ENCODE data around the gene CNTN5.

The CNTN5 gene

DNA sequence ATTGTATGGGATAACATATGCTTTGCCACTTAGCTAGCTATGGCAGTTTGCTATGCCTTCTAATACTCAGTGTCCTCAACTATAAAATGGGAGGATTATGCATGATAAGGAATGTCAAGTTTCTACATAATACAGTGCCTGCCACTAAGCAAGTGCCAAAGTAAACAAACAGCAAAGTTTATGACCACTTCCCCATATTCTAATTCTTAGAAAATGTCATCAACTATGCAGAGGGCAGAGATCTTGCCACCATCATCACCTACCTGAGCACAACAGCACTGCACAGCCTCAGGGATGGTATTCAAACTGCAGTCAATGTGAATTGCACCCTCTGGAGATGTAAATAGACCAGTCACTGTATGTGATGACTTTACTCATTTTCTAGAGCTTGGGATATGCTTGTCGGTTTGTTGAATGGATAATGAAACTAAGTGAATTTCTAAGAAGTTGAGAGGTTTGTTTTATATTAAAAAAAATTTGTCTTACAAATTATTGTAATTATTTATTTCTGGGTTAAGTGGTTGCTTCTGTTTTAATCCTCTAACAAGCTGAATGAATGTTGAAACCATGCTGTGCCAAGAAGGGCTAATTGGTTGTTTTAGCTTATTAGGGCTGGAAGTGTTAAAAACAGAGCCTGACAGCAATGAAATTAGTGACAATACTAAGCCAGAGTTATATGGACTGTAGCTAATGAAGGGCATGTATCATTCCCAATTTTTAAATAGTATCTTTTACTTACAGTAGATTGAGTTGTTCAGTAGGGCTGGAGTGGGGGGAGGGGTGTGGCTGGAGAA is 398.4 kb downstream of the CNTN5 start:
- no peak for DNase-seq

DNA sequence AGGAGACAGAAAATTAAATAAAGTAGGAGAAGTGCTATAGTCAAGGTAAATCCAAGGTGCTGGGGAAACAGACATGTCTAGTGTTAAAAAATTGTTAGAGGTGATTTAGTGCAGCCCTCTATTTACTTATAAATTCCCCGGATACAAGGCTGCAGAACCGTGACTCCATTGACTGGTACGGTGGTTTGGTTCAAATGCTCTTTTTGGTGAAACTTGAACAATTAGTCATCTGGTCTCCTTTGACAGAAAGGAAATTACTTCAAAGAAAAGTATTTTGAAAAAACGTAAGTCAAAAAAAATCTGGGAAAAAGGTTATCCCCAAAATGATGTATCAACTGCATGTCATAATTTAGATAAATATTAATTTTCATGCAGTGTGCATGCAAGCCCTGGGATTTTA is 399.2 kb downstream of the CNTN5 start:
- DNase-seq, result no peak

DNA sequence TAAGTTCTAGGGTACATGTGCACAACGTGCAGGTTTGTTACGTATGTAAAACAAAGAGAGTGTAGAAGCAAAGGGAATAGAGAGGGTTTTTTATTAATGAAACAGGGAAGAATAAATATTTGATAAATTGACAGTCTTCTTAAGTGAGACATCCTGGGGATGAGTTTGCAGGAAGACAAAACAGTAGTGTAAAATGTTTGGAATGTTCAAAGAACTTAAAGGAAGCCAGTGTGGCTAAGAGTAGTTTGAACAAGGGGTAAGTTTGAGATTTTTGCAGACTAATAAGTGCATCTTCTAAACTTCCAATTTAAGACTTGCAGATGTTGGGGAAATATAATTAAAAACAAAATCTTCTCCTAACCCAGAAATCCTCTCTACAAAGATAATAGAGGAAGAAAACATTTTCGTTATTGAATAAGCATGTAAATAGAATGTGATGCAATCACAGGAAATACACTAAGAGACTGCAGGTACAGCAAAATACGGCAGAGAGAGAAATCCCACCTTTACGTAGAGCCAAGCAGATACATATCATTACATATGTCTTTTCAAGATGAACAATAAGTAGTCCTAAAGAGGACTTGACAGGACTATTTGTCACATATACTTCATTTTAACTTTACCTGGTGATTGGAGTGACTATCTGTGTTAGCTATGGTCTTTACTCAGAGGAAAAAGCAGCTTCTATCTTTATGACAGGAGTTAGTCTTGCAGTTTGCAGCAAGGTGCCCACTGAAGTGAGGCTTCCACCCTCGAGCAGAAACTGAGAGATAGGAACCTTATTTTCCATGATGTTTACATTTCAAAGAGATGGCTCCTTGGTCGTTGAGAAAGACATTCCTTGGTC is 402.1 kb downstream of the CNTN5 start:
- no peak for DNase-seq

DNA sequence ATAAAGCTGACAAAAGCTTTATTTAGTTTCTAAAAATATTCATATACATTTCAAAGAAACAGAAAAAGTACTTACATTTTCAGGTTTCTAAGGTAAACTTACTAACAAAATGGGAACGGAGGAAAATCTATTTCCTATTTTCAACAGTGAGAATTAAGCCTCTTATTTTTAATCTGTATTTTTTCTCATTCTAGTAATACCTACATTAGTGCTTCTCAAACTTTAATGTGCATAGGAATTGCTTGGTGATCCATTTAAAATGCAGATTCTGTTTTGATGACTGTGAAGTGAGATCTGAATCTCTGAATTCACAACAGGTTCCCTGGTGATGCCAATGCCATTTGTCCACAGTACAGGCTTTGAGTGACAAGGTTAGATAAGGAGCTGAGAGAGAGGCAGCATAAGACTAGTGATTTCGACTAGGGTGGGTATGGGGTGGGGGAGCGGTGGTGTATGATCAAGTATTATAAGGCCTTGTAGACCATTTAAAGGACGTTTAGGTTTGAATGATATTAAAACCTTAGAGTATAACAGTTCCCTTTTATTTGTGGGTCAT is 402.8 kb downstream of the CNTN5 start:
- DNase-seq, result no peak

DNA sequence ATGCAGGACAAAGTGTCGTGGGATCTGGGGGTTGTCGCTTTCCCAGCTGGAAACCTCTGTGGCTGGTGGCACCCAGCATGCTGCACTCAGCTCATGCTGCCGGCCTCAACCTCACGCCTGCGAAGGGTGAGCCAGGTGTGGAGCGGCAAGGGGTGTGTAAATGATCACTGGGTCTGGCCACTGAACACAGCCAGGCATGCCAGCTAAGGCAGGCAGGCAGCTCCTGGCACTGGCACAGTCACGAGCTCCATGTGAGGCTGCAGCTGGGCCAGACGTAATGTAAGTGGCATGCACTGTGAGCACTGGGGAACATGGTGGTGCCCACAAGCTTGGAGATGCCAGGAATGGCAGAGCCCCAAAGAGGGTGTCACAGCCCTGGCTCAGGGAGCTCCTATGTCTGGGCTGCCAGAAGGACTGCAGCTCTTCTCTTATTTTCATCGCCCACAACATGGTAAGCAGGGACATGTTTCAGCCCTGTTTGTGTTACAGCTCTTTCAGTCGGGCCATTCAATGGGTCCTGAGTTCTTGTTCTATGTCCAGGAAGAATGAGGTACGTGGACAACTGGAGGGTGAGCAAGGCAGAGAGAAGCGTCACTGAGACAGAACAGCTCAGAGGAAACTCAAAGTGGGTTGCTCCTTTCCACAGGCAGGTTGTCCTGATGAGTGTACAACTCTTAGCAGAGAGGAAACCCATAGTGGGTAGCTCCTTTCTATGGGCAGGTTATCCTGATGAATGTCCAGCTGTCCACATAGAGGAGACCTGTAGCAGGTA is 403.8 kb downstream of the CNTN5 start:
- DNase-seq, result no peak

DNA sequence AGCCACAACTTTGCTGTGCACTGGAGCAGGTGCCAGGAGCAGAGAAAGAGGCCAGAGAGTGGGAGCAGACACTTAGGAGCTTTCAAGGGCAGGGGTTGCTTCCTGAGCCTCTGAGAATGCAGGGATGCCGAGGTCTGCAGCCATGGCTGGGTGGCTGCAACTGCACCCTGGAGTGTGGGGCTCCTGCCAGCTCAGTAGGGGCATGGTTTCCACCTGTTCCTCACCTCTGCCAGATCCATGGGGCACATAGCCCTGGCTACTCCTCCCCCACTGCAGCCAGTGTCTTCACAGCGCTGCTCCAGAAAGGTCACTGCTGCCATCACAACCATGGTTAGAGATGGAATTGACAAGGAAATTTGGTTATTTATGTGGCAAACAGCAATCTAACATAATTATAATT is 404.8 kb downstream of the CNTN5 start:
- DNase-seq, result no peak

DNA sequence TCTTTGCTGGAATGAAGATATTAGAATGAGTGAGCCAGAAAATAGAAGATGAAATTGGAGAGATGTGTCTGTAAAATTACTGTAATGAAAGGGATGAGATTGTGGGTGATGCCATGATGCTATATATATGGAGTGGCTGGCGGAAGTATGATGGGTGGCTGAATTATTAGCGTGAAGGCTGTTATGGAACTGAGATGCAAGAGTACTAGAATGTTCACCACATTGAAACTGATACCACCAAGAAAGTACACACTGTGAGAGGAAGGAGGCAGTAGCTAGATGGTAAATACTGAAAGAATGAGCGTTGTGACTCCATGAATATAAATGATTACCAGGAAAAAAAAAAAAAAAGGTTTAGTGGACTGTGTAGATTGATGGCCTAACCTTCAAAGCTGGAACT is 411.9 kb downstream of the CNTN5 start:
- DNase-seq, result no peak

DNA sequence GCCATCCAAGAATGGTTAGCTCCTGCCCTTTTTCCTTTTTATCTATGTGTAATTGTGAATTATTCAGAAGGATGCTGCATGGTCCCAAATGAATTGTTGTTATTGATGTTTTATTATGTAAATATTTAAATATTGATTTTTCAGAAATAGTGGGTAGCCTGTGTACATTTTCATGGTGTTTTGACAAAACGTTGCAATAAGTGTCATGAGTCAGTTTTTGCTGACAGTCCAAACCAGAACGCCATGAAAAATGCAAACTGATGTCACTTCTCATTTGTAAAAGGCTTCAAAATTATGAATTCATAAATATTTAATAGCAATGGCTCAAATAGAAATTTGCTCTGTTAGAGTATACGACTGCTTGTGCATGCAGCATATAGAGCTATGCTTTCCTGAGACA is 422.5 kb downstream of the CNTN5 start:
- no peak for DNase-seq

DNA sequence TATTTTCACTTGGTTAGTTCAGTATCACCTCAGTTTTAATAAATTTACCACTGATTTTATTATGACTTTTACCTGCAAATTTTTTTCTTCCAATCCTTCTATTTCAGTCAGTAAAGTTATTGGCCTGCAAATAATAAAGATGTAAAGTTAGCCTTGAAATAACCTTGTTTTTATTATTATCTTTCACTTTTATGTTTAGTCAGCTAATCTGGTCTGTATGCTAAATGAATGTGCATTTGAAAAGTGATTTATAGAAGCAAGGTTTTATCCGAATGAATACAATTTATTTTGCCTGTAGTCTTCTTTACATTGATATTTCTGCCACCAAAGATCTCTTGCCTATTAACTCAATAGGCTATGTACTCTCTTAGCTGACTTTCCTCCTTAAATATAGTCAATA is 425.7 kb downstream of the CNTN5 start:
- DNase-seq, result no peak

DNA sequence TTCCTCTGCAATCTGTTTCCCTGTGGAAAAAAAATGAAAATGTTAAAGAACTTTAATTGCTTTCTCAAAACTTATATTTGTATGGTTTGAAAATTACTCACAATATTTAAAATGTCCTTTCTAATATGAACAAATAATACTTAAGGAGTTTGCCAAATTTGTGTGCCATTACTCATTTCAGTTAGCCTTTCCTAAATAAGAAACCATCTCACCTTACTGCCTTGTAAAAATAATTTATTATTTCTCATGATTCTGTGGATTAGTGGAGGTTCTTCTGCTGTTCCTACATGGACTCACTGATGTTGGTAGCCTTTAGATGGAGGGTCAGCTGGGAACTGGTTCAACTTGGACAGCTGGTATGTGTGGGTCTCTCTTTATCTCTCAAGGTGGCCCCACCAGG is 428.6 kb downstream of the CNTN5 start:
- DNase-seq, result no peak

DNA sequence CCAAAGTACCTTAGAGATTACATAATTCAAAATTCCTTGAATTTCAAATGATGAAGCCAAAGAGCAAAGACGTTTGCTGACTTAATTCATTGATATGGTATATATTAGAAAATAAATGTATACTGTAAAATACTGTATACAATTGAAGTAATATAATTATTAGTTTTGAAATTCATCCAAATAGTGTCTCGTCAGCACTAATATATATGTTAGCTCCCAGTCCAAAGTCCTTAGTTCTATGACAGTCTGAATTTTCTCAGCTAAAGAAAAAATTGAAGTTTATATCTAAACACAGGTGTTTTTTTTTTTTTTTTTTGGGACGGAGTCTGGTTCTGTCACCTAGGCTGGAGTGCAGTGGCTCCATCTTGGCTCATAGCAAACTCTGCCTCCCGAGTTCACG is 431.3 kb downstream of the CNTN5 start:
- DNase-seq, result no peak

DNA sequence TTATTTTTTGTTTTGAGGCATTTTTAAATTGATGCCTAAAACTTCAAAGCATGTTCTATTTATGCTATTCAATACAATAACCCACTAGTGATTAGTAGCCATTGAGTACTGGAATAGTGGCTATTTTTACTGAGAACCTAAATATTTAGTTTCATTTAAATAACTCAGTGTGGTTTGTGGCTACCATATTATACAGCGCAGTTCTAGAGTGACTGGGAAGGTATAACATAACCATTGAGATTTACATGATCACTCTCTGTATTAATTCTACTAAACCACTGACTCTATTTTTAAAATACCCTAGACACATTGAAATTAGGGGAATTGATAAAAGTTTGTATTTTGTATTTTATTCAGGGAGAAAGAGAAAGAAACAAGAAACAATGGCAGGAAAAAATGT is 441.2 kb downstream of the CNTN5 start:
- no peak for DNase-seq

DNA sequence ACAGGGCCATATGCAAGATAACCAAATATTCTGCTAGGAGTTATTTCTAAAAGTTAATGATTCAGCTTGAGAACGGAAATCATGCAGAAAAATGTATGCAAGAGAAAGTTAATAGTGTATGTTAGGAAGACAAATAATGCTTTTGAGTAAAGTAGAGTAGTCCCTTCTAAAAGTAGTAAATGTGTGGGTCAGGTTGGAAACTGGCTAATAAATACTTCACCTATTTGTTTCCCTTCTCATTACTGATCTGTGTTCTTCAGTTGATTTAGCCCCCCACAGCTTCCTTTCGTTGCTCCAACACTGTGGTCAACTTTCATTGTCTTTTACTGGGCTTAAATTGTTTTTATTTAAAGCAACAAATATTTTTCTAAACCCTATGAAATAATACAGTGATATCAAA is 444.2 kb downstream of the CNTN5 start:
- DNase-seq, result no peak

DNA sequence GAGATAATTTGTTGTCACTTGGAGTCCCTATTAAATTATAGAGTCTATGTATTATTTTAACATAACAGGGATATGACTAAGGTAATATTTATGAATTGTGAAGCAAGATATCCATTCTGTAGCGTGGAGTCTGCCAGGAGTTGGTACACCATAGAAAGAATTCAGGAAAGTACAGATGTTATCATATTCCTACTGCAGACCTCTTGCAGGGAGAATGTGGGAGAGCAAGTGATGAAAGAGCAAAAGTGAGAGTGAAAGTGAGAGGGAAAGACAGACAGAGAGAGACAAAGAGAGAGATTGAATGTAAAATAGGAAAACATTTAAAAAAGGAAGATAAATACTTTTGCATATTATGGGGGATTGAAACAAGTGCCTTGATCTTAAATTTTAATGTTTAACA is 468.8 kb downstream of the CNTN5 start:
- DNase-seq, result no peak

DNA sequence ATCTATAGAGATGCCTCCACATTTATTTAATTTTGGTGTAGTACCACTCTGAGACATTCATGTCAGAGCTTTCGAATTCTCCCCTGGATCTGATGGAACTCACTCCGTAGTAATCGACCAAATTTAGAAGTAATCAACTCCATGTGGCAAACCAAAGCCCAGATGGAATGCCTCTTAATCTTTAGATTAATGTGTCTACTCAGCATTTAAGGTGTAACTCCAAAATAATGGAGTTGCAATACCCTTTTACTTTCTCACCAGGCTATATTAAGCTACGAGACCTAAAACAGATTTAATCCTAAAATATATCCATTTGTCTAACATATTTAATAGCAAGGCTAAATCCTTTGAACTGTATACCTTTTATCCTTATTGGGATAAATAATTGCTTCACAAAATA is 473.3 kb downstream of the CNTN5 start:
- no peak for DNase-seq

DNA sequence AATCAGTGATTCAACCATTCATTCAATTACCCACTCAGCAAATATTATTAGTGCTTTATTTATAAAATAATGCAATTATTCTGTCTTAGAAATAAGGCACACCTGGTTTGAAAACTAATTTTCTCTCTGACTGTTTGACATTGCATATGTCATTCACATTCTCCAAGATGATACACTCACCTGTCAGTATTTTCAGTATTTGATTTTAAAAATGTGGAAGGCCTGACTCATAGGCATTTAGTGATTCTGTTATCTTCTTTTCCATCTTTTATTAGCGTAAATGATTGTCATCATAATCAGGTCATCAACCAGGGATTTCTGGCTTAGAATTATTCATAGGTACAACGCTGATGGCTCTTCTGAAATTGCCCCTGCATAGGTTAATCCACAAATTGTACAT is 480.9 kb downstream of the CNTN5 start:
- no peak for DNase-seq

DNA sequence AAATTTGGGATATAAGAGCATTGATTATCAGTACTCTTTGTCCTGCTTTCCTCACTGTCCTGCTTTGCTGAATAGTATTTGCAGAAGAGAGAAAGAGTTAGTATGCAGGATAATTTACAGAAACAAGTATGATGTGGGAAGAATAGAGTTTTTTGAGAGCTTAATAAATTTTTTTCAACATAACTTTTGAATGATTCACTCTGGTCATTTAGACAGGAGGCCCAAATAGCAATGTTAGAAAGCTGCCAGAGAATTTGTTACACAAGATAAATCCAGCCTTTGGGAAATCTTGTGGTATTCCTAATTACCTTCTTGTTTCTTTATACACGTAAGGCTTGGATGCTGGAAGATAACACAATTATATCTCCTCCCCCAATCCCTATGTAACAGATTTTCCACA is 484.6 kb downstream of the CNTN5 start:
- no peak for DNase-seq

DNA sequence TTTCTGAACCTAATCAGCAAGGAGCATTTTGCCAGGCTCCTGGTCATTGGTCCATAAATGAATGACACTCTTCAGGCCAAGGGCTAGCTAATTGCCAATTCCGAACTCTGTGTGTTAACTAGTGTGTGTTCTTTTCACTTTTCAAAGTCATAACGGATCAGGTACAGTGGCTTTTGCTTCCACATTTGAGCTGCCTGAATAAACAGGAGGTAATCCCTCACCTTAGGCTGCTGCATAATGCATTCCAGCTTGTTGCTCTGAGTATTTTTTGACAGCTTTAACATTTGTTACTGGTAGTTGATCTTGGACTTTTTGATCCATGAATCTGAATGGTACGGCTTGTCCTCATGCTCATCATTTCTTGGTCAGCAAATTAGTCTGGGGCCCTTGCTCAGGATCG is 485.1 kb downstream of the CNTN5 start:
- no peak for DNase-seq

DNA sequence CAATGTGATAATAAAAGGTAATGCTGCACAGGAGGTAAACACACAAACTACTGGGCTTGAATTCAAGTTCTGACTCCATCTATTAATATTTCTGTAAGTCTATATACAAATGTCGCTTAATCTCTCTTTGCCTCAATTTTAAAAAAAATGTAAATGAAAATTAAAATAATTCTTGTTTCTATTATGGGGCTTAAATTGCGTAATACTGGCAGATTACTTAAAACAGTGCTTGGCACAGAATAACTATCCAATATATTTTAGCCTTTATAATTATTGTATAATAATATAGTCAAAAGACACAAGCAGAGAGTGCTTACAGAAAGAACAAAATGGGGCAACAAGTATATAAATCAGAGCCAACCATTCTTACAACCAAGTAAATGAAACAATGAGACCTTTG is 489.1 kb downstream of the CNTN5 start:
- DNase-seq, result no peak

DNA sequence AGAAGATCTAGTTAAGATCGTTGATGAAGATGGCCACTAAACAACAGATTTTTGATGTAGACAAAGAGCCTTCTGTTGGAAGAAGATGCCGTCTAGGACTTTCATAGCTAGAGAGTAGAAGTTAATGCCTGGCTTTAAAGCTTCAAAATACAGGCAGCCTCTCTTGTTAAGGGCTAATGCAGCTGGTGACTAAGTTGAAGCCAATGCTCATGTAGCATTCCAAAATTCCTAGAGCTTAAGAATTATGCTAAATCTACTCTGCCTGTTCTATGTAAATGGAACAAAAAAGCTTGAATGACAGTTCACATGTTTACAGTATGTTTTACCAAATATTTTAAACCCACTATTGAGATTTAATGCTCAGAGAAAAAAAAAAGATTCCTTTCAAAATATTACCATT is 492.6 kb downstream of the CNTN5 start:
- DNase-seq, result no peak

DNA sequence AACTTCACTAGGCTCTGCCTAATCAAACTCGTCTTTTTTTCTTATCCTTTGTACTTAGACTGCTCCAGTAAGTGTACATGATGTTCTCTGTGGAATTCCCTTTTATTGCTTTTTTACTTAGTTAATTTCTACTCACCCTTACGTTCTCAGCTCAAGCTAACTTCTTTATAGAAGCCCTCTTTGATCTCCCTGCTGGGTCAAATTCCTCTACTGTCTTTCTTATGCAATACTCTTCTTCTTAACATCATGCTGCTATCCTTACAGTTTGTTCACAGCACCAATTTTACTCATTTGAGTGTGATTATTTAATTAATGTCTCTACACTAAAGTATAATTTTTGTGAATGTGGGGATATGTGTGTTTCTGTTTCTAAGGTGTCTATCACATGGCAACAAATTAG is 498.3 kb downstream of the CNTN5 start:
- no peak for DNase-seq

DNA sequence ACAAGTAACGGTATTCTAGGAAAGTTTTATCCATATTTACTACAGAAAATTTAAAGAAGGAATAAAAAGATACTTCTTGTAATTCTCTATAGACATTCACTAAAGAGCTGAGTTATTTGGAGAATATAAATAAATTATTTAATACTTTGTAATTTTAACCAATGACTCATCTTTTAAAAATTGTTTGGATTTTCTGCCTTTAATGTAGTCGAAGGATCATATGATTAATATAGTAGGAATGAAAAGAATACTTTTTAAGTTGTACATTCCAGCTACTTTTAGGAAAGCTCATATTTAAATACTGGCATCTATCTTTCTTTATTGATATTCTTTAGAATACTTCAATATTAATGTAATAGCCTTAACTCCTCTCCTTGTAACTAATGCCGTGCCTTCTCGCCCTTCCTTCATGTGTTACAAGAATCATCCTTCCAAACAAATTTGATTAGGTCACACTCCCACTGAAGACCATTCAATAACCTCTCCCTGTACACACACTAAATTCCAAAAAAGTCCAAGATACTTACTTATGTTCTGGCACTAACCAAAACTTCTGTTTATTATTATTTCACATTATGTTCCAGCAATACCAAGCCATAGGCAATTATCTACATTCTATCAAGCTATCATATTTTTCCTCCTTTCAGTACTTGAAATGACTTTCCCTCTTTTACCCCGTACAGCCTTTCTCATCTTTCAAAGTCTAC is 501.9 kb downstream of the CNTN5 start:
- no peak for DNase-seq

DNA sequence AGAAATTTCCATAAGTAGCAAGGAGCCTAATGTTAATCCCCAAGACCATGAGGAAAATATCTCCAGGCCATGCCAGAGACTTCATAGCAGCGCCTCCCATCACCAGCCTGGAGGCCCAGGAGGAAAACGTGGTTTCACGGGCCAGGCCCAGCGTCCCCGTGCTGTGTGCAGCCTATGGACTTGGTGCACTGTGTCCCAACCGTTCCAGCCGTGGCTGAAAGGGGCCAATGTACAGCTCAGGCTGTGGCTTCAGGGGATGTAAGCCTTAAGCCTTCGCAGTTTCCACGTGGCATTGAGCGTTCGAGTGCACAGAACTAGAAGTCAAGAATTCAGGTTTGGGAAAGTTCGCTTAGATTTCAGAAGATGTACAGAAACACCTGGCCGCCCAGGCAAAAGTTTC is 510.7 kb downstream of the CNTN5 start:
- DNase-seq, result no peak
